ENCODE results near the gene TGFBR3. TPM values are rescaled to one million over a fixed set of nuclear protein-coding genes. Genes with fewer than 3 reads are reported as not detected.

The TGFBR3 gene
- total RNA-seq, 1 experiment from 2014 or later = 2.3 TPM

- Histone ChIP-seq H3K36me3 (replicated peaks; ENCODE audit: control insufficient read depth, insufficient read depth, low read length) (no peaks in the 10 kb centered on the region), H3K4me3 (ENCODE audit: insufficient read depth, low read depth, low read length) (no peak overlapping the region), H3K27me3 (ENCODE audit: control insufficient read depth, insufficient read depth, low read length) (peaks cover 2% of the 10 kb centered on the region; the same call in 1 of the 2 replicates)
- no peak for DNase-seq
Measured at GRCh38 chr1:91784191-91784590, 101.8 kb downstream of the TGFBR3 start.

- Histone ChIP-seq H3K4me3 (ENCODE audit: insufficient read depth, low read depth, low read length) (no peak overlapping the region), H3K27me3 (ENCODE audit: control insufficient read depth, insufficient read depth, low read length) (peaks cover 2% of the 10 kb centered on the region; the same call in 1 of the 2 replicates), H3K36me3 (replicated peaks; ENCODE audit: control insufficient read depth, insufficient read depth, low read length) (no peaks in the 10 kb centered on the region)
- DNase-seq = no peak
Measured at GRCh38 chr1:91783423-91784170, 102.4 kb downstream of the TGFBR3 start.

GRCh38 chr1:91781901-91782622 lies 103.9 kb downstream of the TGFBR3 start:
- Histone ChIP-seq H3K4me3 (ENCODE audit: insufficient read depth, low read depth, low read length) (no peak overlapping the region), H3K36me3 (replicated peaks; ENCODE audit: control insufficient read depth, insufficient read depth, low read length) (no peaks in the 10 kb centered on the region), H3K27me3 (ENCODE audit: control insufficient read depth, insufficient read depth, low read length) (no peaks in the 10 kb centered on the region)
- no peak for DNase-seq

GRCh38 chr1:91781371-91781825 lies 104.6 kb downstream of the TGFBR3 start:
- DNase-seq = no peak
- no peaks in the 10 kb centered on the region for H3K27me3 ChIP-seq (ENCODE audit: control insufficient read depth, insufficient read depth, low read length)
- H3K36me3 ChIP-seq (replicated peaks; ENCODE audit: control insufficient read depth, insufficient read depth, low read length) = no peaks in the 10 kb centered on the region
- no peak overlapping the region for H3K4me3 ChIP-seq (ENCODE audit: insufficient read depth, low read depth, low read length)

GRCh38 chr1:91779548-91780021 lies 106.4 kb downstream of the TGFBR3 start:
- DNase-seq = no peak
- Histone ChIP-seq H3K4me3 (ENCODE audit: insufficient read depth, low read depth, low read length) (no peak overlapping the region), H3K27me3 (ENCODE audit: control insufficient read depth, insufficient read depth, low read length) (no peaks in the 10 kb centered on the region), H3K36me3 (replicated peaks; ENCODE audit: control insufficient read depth, insufficient read depth, low read length) (no peaks in the 10 kb centered on the region)

GRCh38 chr1:91778964-91779363 lies 107.0 kb downstream of the TGFBR3 start:
- H3K36me3 ChIP-seq (replicated peaks; ENCODE audit: control insufficient read depth, insufficient read depth, low read length) = no peaks in the 10 kb centered on the region
- peak; percentile 43 for DNase-seq
- H3K27me3 ChIP-seq (ENCODE audit: control insufficient read depth, insufficient read depth, low read length) = no peaks in the 10 kb centered on the region
- H3K4me3 ChIP-seq (ENCODE audit: insufficient read depth, low read depth, low read length) = no peak overlapping the region

GRCh38 chr1:91777630-91778300 lies 108.2 kb downstream of the TGFBR3 start:
- DNase-seq = no peak
- Histone ChIP-seq H3K4me3 (ENCODE audit: insufficient read depth, low read depth, low read length) (no peak overlapping the region), H3K36me3 (replicated peaks; ENCODE audit: control insufficient read depth, insufficient read depth, low read length) (no peaks in the 10 kb centered on the region), H3K27me3 (ENCODE audit: control insufficient read depth, insufficient read depth, low read length) (no peaks in the 10 kb centered on the region)

GRCh38 chr1:91777196-91777595 lies 108.8 kb downstream of the TGFBR3 start:
- H3K36me3 ChIP-seq (replicated peaks; ENCODE audit: control insufficient read depth, insufficient read depth, low read length) = no peaks in the 10 kb centered on the region
- no peak for DNase-seq
- no peaks in the 10 kb centered on the region for H3K27me3 ChIP-seq (ENCODE audit: control insufficient read depth, insufficient read depth, low read length)
- H3K4me3 ChIP-seq (ENCODE audit: insufficient read depth, low read depth, low read length) = no peak overlapping the region

GRCh38 chr1:91776068-91776794 lies 109.7 kb downstream of the TGFBR3 start:
- no peak overlapping the region for H3K4me3 ChIP-seq (ENCODE audit: insufficient read depth, low read depth, low read length)
- H3K27me3 ChIP-seq (ENCODE audit: control insufficient read depth, insufficient read depth, low read length) = no peaks in the 10 kb centered on the region
- H3K36me3 ChIP-seq (replicated peaks; ENCODE audit: control insufficient read depth, insufficient read depth, low read length) = no peaks in the 10 kb centered on the region
- DNase-seq = no peak

GRCh38 chr1:91775227-91775626 lies 110.7 kb downstream of the TGFBR3 start:
- Histone ChIP-seq H3K36me3 (replicated peaks; ENCODE audit: control insufficient read depth, insufficient read depth, low read length) (no peaks in the 10 kb centered on the region), H3K27me3 (ENCODE audit: control insufficient read depth, insufficient read depth, low read length) (no peaks in the 10 kb centered on the region), H3K4me3 (ENCODE audit: insufficient read depth, low read depth, low read length) (no peak overlapping the region)
- DNase-seq = no peak

- no peak overlapping the region for H3K4me3 ChIP-seq (ENCODE audit: insufficient read depth, low read depth, low read length)
- H3K36me3 ChIP-seq (replicated peaks; ENCODE audit: control insufficient read depth, insufficient read depth, low read length) = no peaks in the 10 kb centered on the region
- no peaks in the 10 kb centered on the region for H3K27me3 ChIP-seq (ENCODE audit: control insufficient read depth, insufficient read depth, low read length)
- no peak for DNase-seq
Measured at GRCh38 chr1:91774520-91775203, 111.3 kb downstream of the TGFBR3 start.

GRCh38 chr1:91771717-91772116 lies 114.2 kb downstream of the TGFBR3 start:
- Histone ChIP-seq H3K36me3 (replicated peaks; ENCODE audit: control insufficient read depth, insufficient read depth, low read length) (no peaks in the 10 kb centered on the region), H3K4me3 (ENCODE audit: insufficient read depth, low read depth, low read length) (no peak overlapping the region), H3K27me3 (ENCODE audit: control insufficient read depth, insufficient read depth, low read length) (no peaks in the 10 kb centered on the region)
- DNase-seq = no peak

GRCh38 chr1:91770667-91771268 lies 115.2 kb downstream of the TGFBR3 start:
- Histone ChIP-seq H3K27me3 (ENCODE audit: control insufficient read depth, insufficient read depth, low read length) (no peaks in the 10 kb centered on the region), H3K36me3 (replicated peaks; ENCODE audit: control insufficient read depth, insufficient read depth, low read length) (no peaks in the 10 kb centered on the region), H3K4me3 (ENCODE audit: insufficient read depth, low read depth, low read length) (no peak overlapping the region)
- DNase-seq = no peak
